ENCODE results near the gene RNASEH1. TPM values are rescaled to one million over a fixed set of nuclear protein-coding genes. Genes with fewer than 3 reads are reported as not detected.
"Not testable (repeated sequence)": the region's sequence is repeated elsewhere in the genome, so short reads cannot be mapped to it uniquely, and the experiment has no call there.

RNASEH1 gene
- total RNA-seq, 1 donor from 2014 or later: 26.8 TPM

- Histone ChIP-seq H3K79me2 (ENCODE audit: low read depth) (peaks cover 41% of the 10 kb centered on the region), H3F3A (ENCODE audit: low read depth) (peaks cover 23% of the 10 kb centered on the region), H3K36me3 (peaks cover 27% of the 10 kb centered on the region), H3K4me2 (peak overlapping the region; percentile 43), H2AFZ (replicated peaks) (no peak overlapping the region), H4K20me1 (ENCODE audit: low read depth) (peaks cover 39% of the 10 kb centered on the region), H3K4me1 (peaks cover 19% of the 10 kb centered on the region), H3K9me3 (ENCODE audit: low read depth) (no peaks in the 10 kb centered on the region), H3K4me3 (peak overlapping the region; percentile 97), H3K27me3 (no peaks in the 10 kb centered on the region), H3K9ac (no peak overlapping the region), H3K27ac (no peak overlapping the region)
- H3K27ac Mint-ChIP-seq: no peak overlapping the region
- no peaks in the 10 kb centered on the region for H3K9me3 Mint-ChIP-seq
- peak overlapping the region; percentile 96 for H3K4me3 Mint-ChIP-seq
- H3K36me3 Mint-ChIP-seq: peaks cover 25% of the 10 kb centered on the region
- no peak for DNase-seq (ENCODE audit: low spot score)
- no peaks in the 10 kb centered on the region for H3K27me3 Mint-ChIP-seq (ENCODE audit: insufficient read depth, low read depth)
- peaks cover 27% of the 10 kb centered on the region for H3K4me1 Mint-ChIP-seq
- TF ChIP-seq EZH2phosphoT487 (IDR thresholded peaks at IDR 0.05) (no peak), CTCF (IDR thresholded peaks at IDR 0.05) (no peak), EZH2 (IDR thresholded peaks at IDR 0.05) (no peak)
Observed at GRCh38 chr2:3574155-3574554, 16.0 kb upstream of the RNASEH1 start.

- Mint-ChIP-seq H3K4me1 (peaks cover 16% of the 10 kb centered on the region), H3K36me3 (peaks cover 14% of the 10 kb centered on the region), H3K9me3 (no peaks in the 10 kb centered on the region), H3K4me3 (no peak overlapping the region), H3K27ac (no peak overlapping the region), H3K27me3 (ENCODE audit: insufficient read depth, low read depth) (no peaks in the 10 kb centered on the region)
- peaks cover 10% of the 10 kb centered on the region for H3F3A ChIP-seq (ENCODE audit: low read depth)
- H3K79me2 ChIP-seq (ENCODE audit: low read depth): peaks cover 25% of the 10 kb centered on the region
- no peaks in the 10 kb centered on the region for H3K9me3 ChIP-seq (ENCODE audit: low read depth)
- no peak for TF ChIP-seq EZH2 (IDR thresholded peaks at IDR 0.05)
- TF ChIP-seq EZH2phosphoT487 (IDR thresholded peaks at IDR 0.05): no peak
- TF ChIP-seq CTCF (IDR thresholded peaks at IDR 0.05): no peak
- DNase-seq (ENCODE audit: low spot score): no peak
- H3K9ac ChIP-seq: no peak overlapping the region
- H3K36me3 ChIP-seq: peaks cover 12% of the 10 kb centered on the region
- no peak overlapping the region for H2AFZ ChIP-seq (replicated peaks)
- no peak overlapping the region for H3K4me2 ChIP-seq
- H3K4me1 ChIP-seq: peaks cover 15% of the 10 kb centered on the region
- peaks cover 24% of the 10 kb centered on the region for H4K20me1 ChIP-seq (ENCODE audit: low read depth)
- H3K27ac ChIP-seq: no peak overlapping the region
- no peak overlapping the region for H3K4me3 ChIP-seq
- no peaks in the 10 kb centered on the region for H3K27me3 ChIP-seq
Observed at GRCh38 chr2:3572620-3573019, 14.5 kb upstream of the RNASEH1 start.

GRCh38 chr2:3571284-3571683, 13.2 kb upstream of the RNASEH1 start:
- Histone ChIP-seq H3K36me3 (peaks cover 2% of the 10 kb centered on the region), H3K9ac (no peak overlapping the region), H2AFZ (replicated peaks) (no peak overlapping the region), H3K4me3 (no peak overlapping the region), H3K27me3 (no peaks in the 10 kb centered on the region), H3K9me3 (ENCODE audit: low read depth) (no peaks in the 10 kb centered on the region), H3K27ac (no peak overlapping the region), H3K4me2 (no peak overlapping the region), H3K79me2 (ENCODE audit: low read depth) (peaks cover 12% of the 10 kb centered on the region), H3K4me1 (peaks cover 1% of the 10 kb centered on the region), H4K20me1 (ENCODE audit: low read depth) (peaks cover 10% of the 10 kb centered on the region), H3F3A (ENCODE audit: low read depth) (peaks cover 4% of the 10 kb centered on the region)
- Mint-ChIP-seq H3K36me3 (peaks cover 5% of the 10 kb centered on the region), H3K9me3 (no peaks in the 10 kb centered on the region), H3K27me3 (ENCODE audit: insufficient read depth, low read depth) (no peaks in the 10 kb centered on the region), H3K4me1 (peaks cover 6% of the 10 kb centered on the region), H3K27ac (no peak overlapping the region), H3K4me3 (no peak overlapping the region)
- DNase-seq (ENCODE audit: low spot score): no peak
- no peak for TF ChIP-seq EZH2 (IDR thresholded peaks at IDR 0.05)
- no peak for TF ChIP-seq CTCF (IDR thresholded peaks at IDR 0.05)

GRCh38 chr2:3569656-3570055, 11.5 kb upstream of the RNASEH1 start:
- not testable (repeated sequence) for H3K27me3 Mint-ChIP-seq (ENCODE audit: insufficient read depth, low read depth); H4K20me1 ChIP-seq (ENCODE audit: low read depth); H3K4me1 ChIP-seq; H3K36me3 ChIP-seq; H3F3A ChIP-seq (ENCODE audit: low read depth); H3K4me3 Mint-ChIP-seq; H3K27ac ChIP-seq; H3K4me2 ChIP-seq; H3K4me3 ChIP-seq; H3K36me3 Mint-ChIP-seq; H3K27me3 ChIP-seq; H3K27ac Mint-ChIP-seq; DNase-seq (ENCODE audit: low spot score); H3K9me3 ChIP-seq (ENCODE audit: low read depth); H3K4me1 Mint-ChIP-seq; H3K9me3 Mint-ChIP-seq; H3K9ac ChIP-seq; H3K79me2 ChIP-seq (ENCODE audit: low read depth); H2AFZ ChIP-seq (replicated peaks)
